Hepatocyte (in vitro differentiated cells): Measurements from ENCODE around the gene KLC4.

Experiments
- CTCF ChIP-seq: fragments of 200-600 bp; sonication (generic); IDR thresholded peaks from 2 replicates; pipeline ENCODE4 v1.5.1; 2016; ENCODE audit warnings: antibody characterized with exemption, mild to moderate bottlenecking; ENCODE audit not compliant: poor library complexity
- EZH2 ChIP-seq: fragments of 200-600 bp; sonication (generic); IDR thresholded peaks from 2 replicates; pipeline ENCODE4 v1.6.1; 2016; ENCODE audit warnings: antibody characterized with exemption, mild to moderate bottlenecking, borderline replicate concordance
- EZH2phosphoT487 ChIP-seq: fragments of 200-600 bp; sonication (generic); IDR thresholded peaks from one replicate; pipeline ENCODE4 v1.6.1; 2018; ENCODE audit warnings: antibody characterized with exemption, mild to moderate bottlenecking, low read depth, moderate library complexity; ENCODE audit not compliant: unreplicated experiment, severe bottlenecking

GRCh38 chr6:43059168-43060033, at the start of gene KLC4, which contains the start of gene MRPL2:
- TF ChIP-seq EZH2, result no peak
- no peak for TF ChIP-seq CTCF
- no peak for TF ChIP-seq EZH2phosphoT487
